Activated CD4-positive, alpha-beta memory T cell treated with anti-CD3 and anti-CD28 coated beads for 36 hours (primary cell): ENCODE measurements around the gene SPPL2C. TPM values are rescaled to one million over a fixed set of nuclear protein-coding genes. Genes with fewer than 3 reads are reported as not detected.

ENCODE experiments used
- CTCF ChIA-PET: fragments of 350-600 bp; sonication (Branson Sonifier 250); formaldehyde crosslinking; loops from one replicate; lab custom pipeline; 2021; ENCODE audit warnings: antibody characterized with exemption, inconsistent platforms; lab: Charles Lee
- POLR2A ChIA-PET: fragments of 350-600 bp; sonication (Branson Sonifier 250); formaldehyde crosslinking; loops from one replicate; lab custom pipeline; 2021; ENCODE audit warnings: antibody characterized with exemption; lab: Charles Lee
- DNase-seq: peaks from one replicate; pipeline ENCODE4 v3.0.0-alpha.2; 2020
- H3K27ac Mint-ChIP-seq: one replicate; pipeline ENCODE4 v1.8.0; 2021; ENCODE audit warnings: mixed read lengths
- H3K27me3 Mint-ChIP-seq: one replicate; pipeline ENCODE4 v1.8.0; 2021; ENCODE audit warnings: mixed read lengths
- H3K36me3 Mint-ChIP-seq: one replicate; pipeline ENCODE4 v1.8.0; 2021; ENCODE audit warnings: mixed read lengths
- H3K4me1 Mint-ChIP-seq: one replicate; pipeline ENCODE4 v1.8.0; 2021; ENCODE audit warnings: low read depth, mixed read lengths
- H3K4me3 Mint-ChIP-seq: one replicate; pipeline ENCODE4 v1.8.0; 2021; ENCODE audit warnings: mild to moderate bottlenecking, mixed read lengths
- H3K9me3 Mint-ChIP-seq: one replicate; pipeline ENCODE4 v1.8.0; 2021; ENCODE audit warnings: mixed read lengths
- intact Hi-C: fragments of 100-400 bp; cut with micrococcal nuclease; formaldehyde crosslinking; loops from one replicate; pipeline ENCODE4 v1.15.1; 2023
- total RNA-seq, 2 experiments: library from RNA; stranded (reverse); gene quantifications; one replicate each; pipeline ENCODE4 v1.2.3, GENCODE V29; 2021

SPPL2C gene
- total RNA-seq, 2 experiments from 2014 or later, result not detected

- ChIA-PET POLR2A (no interaction called here), CTCF (interaction anchor here (1.0 to 2.7 kb wide), 5 partner anchors 8 to 180 kb away, joined by 4 to 9 read pairs (median 5); no protein-coding TSS in a partner anchor)
- Mint-ChIP-seq H3K4me3 (no peak overlapping the region), H3K27ac (no peak overlapping the region), H3K36me3 (no peaks in the 10 kb centered on the region), H3K4me1 (no peaks in the 10 kb centered on the region), H3K27me3 (no peaks in the 10 kb centered on the region), H3K9me3 (no peaks in the 10 kb centered on the region)
- DNase-seq, result no peak
- intact Hi-C loops, result no loop called here
Measured at GRCh38 chr17:45819632-45820031, 25.0 kb upstream of the SPPL2C start.

- H3K4me3 Mint-ChIP-seq, result no peak overlapping the region
- H3K9me3 Mint-ChIP-seq, result no peaks in the 10 kb centered on the region
- H3K4me1 Mint-ChIP-seq, result no peaks in the 10 kb centered on the region
- H3K36me3 Mint-ChIP-seq, result no peaks in the 10 kb centered on the region
- ChIA-PET CTCF (interaction anchor here (1.4 to 2.7 kb wide), 3 partner anchors 11 to 180 kb away, joined by 5 to 9 read pairs (median 5); no protein-coding TSS in a partner anchor), POLR2A (no interaction called here)
- DNase-seq, result no peak
- intact Hi-C loops, result no loop called here
- no peak overlapping the region for H3K27ac Mint-ChIP-seq
- H3K27me3 Mint-ChIP-seq, result no peaks in the 10 kb centered on the region
Measured at GRCh38 chr17:45820052-45820780, 24.5 kb upstream of the SPPL2C start.

- ChIA-PET POLR2A (no interaction called here), CTCF (interaction anchor here (1.4 to 2.7 kb wide), 2 partner anchors 11 to 181 kb away, joined by 5 to 9 read pairs; no protein-coding TSS in a partner anchor)
- H3K27ac Mint-ChIP-seq, result no peak overlapping the region
- no peaks in the 10 kb centered on the region for H3K9me3 Mint-ChIP-seq
- no peak overlapping the region for H3K4me3 Mint-ChIP-seq
- H3K36me3 Mint-ChIP-seq, result no peaks in the 10 kb centered on the region
- no peaks in the 10 kb centered on the region for H3K27me3 Mint-ChIP-seq
- intact Hi-C loops, result no loop called here
- DNase-seq, result no peak
- H3K4me1 Mint-ChIP-seq, result no peaks in the 10 kb centered on the region
Measured at GRCh38 chr17:45821147-45821546, 23.5 kb upstream of the SPPL2C start.

GRCh38 chr17:45823598-45823997 is 21.1 kb upstream of the SPPL2C start:
- intact Hi-C loops, result no loop called here
- Mint-ChIP-seq H3K27ac (no peak overlapping the region), H3K4me1 (peaks cover 1% of the 10 kb centered on the region), H3K27me3 (no peaks in the 10 kb centered on the region), H3K4me3 (no peak overlapping the region), H3K9me3 (no peaks in the 10 kb centered on the region), H3K36me3 (no peaks in the 10 kb centered on the region)
- peak; percentile 27 for DNase-seq
- ChIA-PET CTCF (interaction anchor here (0.6 to 0.9 kb wide), 4 partner anchors 9 to 184 kb away, joined by 3 to 4 read pairs (median 3); no protein-coding TSS in a partner anchor), POLR2A (no interaction called here)

GRCh38 chr17:45824475-45824874 is 20.2 kb upstream of the SPPL2C start:
- DNase-seq, result no peak
- CTCF ChIA-PET, result interaction anchor here (0.6 kb wide), 1 partner anchor 9 kb away, joined by 3 read pairs; no protein-coding TSS in a partner anchor
- no peaks in the 10 kb centered on the region for H3K9me3 Mint-ChIP-seq
- POLR2A ChIA-PET, result no interaction called here
- H3K4me3 Mint-ChIP-seq, result no peak overlapping the region
- no peaks in the 10 kb centered on the region for H3K36me3 Mint-ChIP-seq
- H3K27me3 Mint-ChIP-seq, result no peaks in the 10 kb centered on the region
- peaks cover 3% of the 10 kb centered on the region for H3K4me1 Mint-ChIP-seq
- no peak overlapping the region for H3K27ac Mint-ChIP-seq
- intact Hi-C loops, result no loop called here

- ChIA-PET CTCF (no interaction called here), POLR2A (no interaction called here)
- Mint-ChIP-seq H3K27me3 (no peaks in the 10 kb centered on the region), H3K4me1 (peaks cover 3% of the 10 kb centered on the region), H3K27ac (no peak overlapping the region), H3K4me3 (no peak overlapping the region), H3K9me3 (no peaks in the 10 kb centered on the region), H3K36me3 (no peaks in the 10 kb centered on the region)
- DNase-seq, result no peak
- intact Hi-C loops, result no loop called here
Measured at GRCh38 chr17:45824901-45825492, 19.7 kb upstream of the SPPL2C start.

- CTCF ChIA-PET, result no interaction called here
- no peak overlapping the region for H3K4me3 Mint-ChIP-seq
Measured at GRCh38 chr17:45825792-45826191, 18.9 kb upstream of the SPPL2C start.

GRCh38 chr17:45826919-45827588 is 17.6 kb upstream of the SPPL2C start:
- ChIA-PET POLR2A (no interaction called here), CTCF (interaction anchor here (0.8 to 1.2 kb wide), 3 partner anchors 8 to 234 kb away, joined by 4 to 6 read pairs (median 4); no protein-coding TSS in a partner anchor)
- no peak overlapping the region for H3K27ac Mint-ChIP-seq
- no peaks in the 10 kb centered on the region for H3K9me3 Mint-ChIP-seq
- no peak overlapping the region for H3K4me3 Mint-ChIP-seq
- no peaks in the 10 kb centered on the region for H3K36me3 Mint-ChIP-seq
- DNase-seq, result no peak
- H3K27me3 Mint-ChIP-seq, result peaks cover 1% of the 10 kb centered on the region
- intact Hi-C loops, result no loop called here
- peaks cover 3% of the 10 kb centered on the region for H3K4me1 Mint-ChIP-seq

More at GRCh38 chr17:45825792-45826191, 18.9 kb upstream of the SPPL2C start:
- intact Hi-C loops, result no loop called here
- Mint-ChIP-seq H3K27me3 (no peaks in the 10 kb centered on the region), H3K9me3 (no peaks in the 10 kb centered on the region), H3K4me1 (peaks cover 3% of the 10 kb centered on the region), H3K36me3 (no peaks in the 10 kb centered on the region), H3K27ac (no peak overlapping the region)
- POLR2A ChIA-PET, result no interaction called here
- DNase-seq, result no peak

GRCh38 chr17:45828171-45828570 is 16.5 kb upstream of the SPPL2C start:
- Mint-ChIP-seq H3K27me3 (peaks cover 1% of the 10 kb centered on the region), H3K27ac (no peak overlapping the region)
- CTCF ChIA-PET, result interaction anchor here (0.8 to 1.2 kb wide), 3 partner anchors 9 to 235 kb away, joined by 4 to 6 read pairs (median 4); no protein-coding TSS in a partner anchor

GRCh38 chr17:45828582-45829133 is 16.0 kb upstream of the SPPL2C start:
- intact Hi-C loops, result no loop called here
- Mint-ChIP-seq H3K4me3 (no peak overlapping the region), H3K36me3 (no peaks in the 10 kb centered on the region), H3K4me1 (peaks cover 3% of the 10 kb centered on the region), H3K27me3 (peaks cover 1% of the 10 kb centered on the region), H3K27ac (no peak overlapping the region), H3K9me3 (no peaks in the 10 kb centered on the region)
- ChIA-PET CTCF (interaction anchor here (0.8 kb wide), 1 partner anchor 188 kb away, joined by 3 read pairs; no protein-coding TSS in a partner anchor), POLR2A (no interaction called here)
- no peak for DNase-seq

More at GRCh38 chr17:45828171-45828570, 16.5 kb upstream of the SPPL2C start:
- DNase-seq, result no peak
- H3K9me3 Mint-ChIP-seq, result no peaks in the 10 kb centered on the region
- intact Hi-C loops, result no loop called here
- no peaks in the 10 kb centered on the region for H3K36me3 Mint-ChIP-seq
- H3K4me1 Mint-ChIP-seq, result peaks cover 3% of the 10 kb centered on the region
- no peak overlapping the region for H3K4me3 Mint-ChIP-seq
- POLR2A ChIA-PET, result no interaction called here

GRCh38 chr17:45833920-45834319 is 10.8 kb upstream of the SPPL2C start:
- Mint-ChIP-seq H3K27ac (no peak overlapping the region), H3K27me3 (peaks cover 1% of the 10 kb centered on the region), H3K4me3 (no peak overlapping the region), H3K36me3 (no peaks in the 10 kb centered on the region), H3K4me1 (no peaks in the 10 kb centered on the region), H3K9me3 (no peaks in the 10 kb centered on the region)
- no peak for DNase-seq
- intact Hi-C loops, result no loop called here
- ChIA-PET CTCF (interaction anchor here (1.0 to 4.2 kb wide), 2 partner anchors 10 to 194 kb away, joined by 3 to 83 read pairs; no protein-coding TSS in a partner anchor), POLR2A (interaction anchor here (0.6 kb wide), 1 partner anchor 193 kb away, joined by 3 read pairs; no protein-coding TSS in a partner anchor)
